HEK293 (cell line): ENCODE measurements around the gene RAC2.

Experiments used
- CTCF ChIA-PET: fragments of 350-600 bp; formaldehyde crosslinking; extraction: SDS; loops from one replicate; lab custom pipeline; 2021; ENCODE audit warnings: antibody characterized with exemption; lab: Yijun Ruan, JAX
- POLR2A ChIA-PET: fragments of 300-600 bp; formaldehyde crosslinking; extraction: SDS; loops from one replicate; lab custom pipeline; 2020; ENCODE audit warnings: antibody characterized with exemption, inconsistent platforms; lab: Yijun Ruan, JAX
- H3K27ac ChIP-seq: fragments of 200-500 bp; sonication (Bioruptor generic); 2 replicates; pipeline ENCODE4 v1.5.1; 2014; ENCODE audit warnings: low read depth, low read length, control low read depth, inconsistent platforms; ENCODE audit errors: extremely low read depth
- H3K36me3 ChIP-seq, 2 experiments: fragments of 200-500 bp in 1 of 2; sonication (Bioruptor generic) in 1 of 2; 1 replicate in 1 of 2; 2 replicates in 1 of 2; pipeline ENCODE4 v1.5.1; 2014 to 2017; ENCODE audit warnings: inconsistent platforms in 2 of 2, low read length in 2 of 2; ENCODE audit not compliant: control insufficient read depth in 2 of 2, insufficient read depth in 1 of 2
- H3K4me1 ChIP-seq: fragments of 200-500 bp; sonication (Bioruptor generic); 2 replicates; pipeline ENCODE4 v1.5.1; 2014; ENCODE audit warnings: mild to moderate bottlenecking, low read length, inconsistent platforms; ENCODE audit not compliant: control insufficient read depth, insufficient read depth
- H3K4me3 ChIP-seq: 2 replicates; pipeline ENCODE4 v1.5.1; 2011; ENCODE audit warnings: low read depth, mild to moderate bottlenecking, control low read depth, low read length, moderate library complexity
- H3K9me3 ChIP-seq: fragments of 200-500 bp; sonication (Bioruptor generic); 2 replicates; pipeline ENCODE4 v1.5.1; 2014; ENCODE audit warnings: low read depth, low read length, inconsistent platforms; ENCODE audit not compliant: control insufficient read depth, insufficient read depth
- EGR2 ChIP-seq: fragments of 450-650 bp; formaldehyde crosslinking; IDR thresholded peaks from 2 replicates; pipeline ENCODE4 v1.5.1; 2016; ENCODE audit warnings: low read depth, missing biosample characterization, missing genetic modification characterization
- GLI4 ChIP-seq: fragments of 450-650 bp; formaldehyde crosslinking; IDR thresholded peaks from 2 replicates; pipeline ENCODE4 v1.5.1; 2016; ENCODE audit warnings: missing biosample characterization, missing genetic modification characterization
- KLF10 ChIP-seq: fragments of 450-650 bp; IDR thresholded peaks from 2 replicates; pipeline ENCODE4 v1.5.1; 2018; ENCODE audit warnings: missing biosample characterization, mild to moderate bottlenecking, missing genetic modification characterization
- REST ChIP-seq: fragments of 450-650 bp; formaldehyde crosslinking; IDR thresholded peaks from 2 replicates; pipeline ENCODE4 v1.5.1; 2016; ENCODE audit warnings: missing biosample characterization, missing genetic modification characterization
- ZBTB26 ChIP-seq: fragments of 450-650 bp; formaldehyde crosslinking; optimal IDR thresholded peaks from 2 replicates; pipeline ENCODE3; 2016; ENCODE audit warnings: missing biosample characterization, mild to moderate bottlenecking, missing genetic modification characterization
- ZFHX2 ChIP-seq: fragments of 450-650 bp; formaldehyde crosslinking; conservative IDR thresholded peaks from 2 replicates; pipeline ENCODE4 v1.5.1; 2016; ENCODE audit warnings: missing biosample characterization, missing genetic modification characterization
- ZNF138 ChIP-seq: fragments of 450-650 bp; formaldehyde crosslinking; IDR thresholded peaks from 2 replicates; pipeline ENCODE4 v1.5.1; 2016; ENCODE audit warnings: missing biosample characterization, missing genetic modification characterization, borderline replicate concordance
- ZNF155 ChIP-seq: fragments of 450-650 bp; formaldehyde crosslinking; IDR thresholded peaks from 2 replicates; pipeline ENCODE4 v1.5.1; 2016; ENCODE audit warnings: missing biosample characterization, missing genetic modification characterization
- ZNF214 ChIP-seq: fragments of 450-650 bp; formaldehyde crosslinking; IDR thresholded peaks from 2 replicates; pipeline ENCODE4 v1.5.1; 2017; ENCODE audit warnings: missing biosample characterization, mild to moderate bottlenecking, missing genetic modification characterization, borderline replicate concordance
- ZNF398 ChIP-seq: fragments of 450-650 bp; formaldehyde crosslinking; IDR thresholded peaks from 2 replicates; pipeline ENCODE4 v1.5.1; 2017; ENCODE audit warnings: missing biosample characterization, missing genetic modification characterization
- ZNF610 ChIP-seq: fragments of 450-650 bp; formaldehyde crosslinking; IDR thresholded peaks from 2 replicates; pipeline ENCODE4 v1.5.1; 2016; ENCODE audit warnings: missing biosample characterization, missing genetic modification characterization, borderline replicate concordance
- ZNF624 ChIP-seq: fragments of 450-650 bp; formaldehyde crosslinking; IDR thresholded peaks from 2 replicates; pipeline ENCODE4 v1.5.1; 2017; ENCODE audit warnings: missing biosample characterization, missing genetic modification characterization
- ZNF776 ChIP-seq: fragments of 450-650 bp; formaldehyde crosslinking; IDR thresholded peaks from 2 replicates; pipeline ENCODE4 v1.5.0; 2017; ENCODE audit warnings: missing biosample characterization, missing genetic modification characterization, borderline replicate concordance

Gene RAC2

DNA sequence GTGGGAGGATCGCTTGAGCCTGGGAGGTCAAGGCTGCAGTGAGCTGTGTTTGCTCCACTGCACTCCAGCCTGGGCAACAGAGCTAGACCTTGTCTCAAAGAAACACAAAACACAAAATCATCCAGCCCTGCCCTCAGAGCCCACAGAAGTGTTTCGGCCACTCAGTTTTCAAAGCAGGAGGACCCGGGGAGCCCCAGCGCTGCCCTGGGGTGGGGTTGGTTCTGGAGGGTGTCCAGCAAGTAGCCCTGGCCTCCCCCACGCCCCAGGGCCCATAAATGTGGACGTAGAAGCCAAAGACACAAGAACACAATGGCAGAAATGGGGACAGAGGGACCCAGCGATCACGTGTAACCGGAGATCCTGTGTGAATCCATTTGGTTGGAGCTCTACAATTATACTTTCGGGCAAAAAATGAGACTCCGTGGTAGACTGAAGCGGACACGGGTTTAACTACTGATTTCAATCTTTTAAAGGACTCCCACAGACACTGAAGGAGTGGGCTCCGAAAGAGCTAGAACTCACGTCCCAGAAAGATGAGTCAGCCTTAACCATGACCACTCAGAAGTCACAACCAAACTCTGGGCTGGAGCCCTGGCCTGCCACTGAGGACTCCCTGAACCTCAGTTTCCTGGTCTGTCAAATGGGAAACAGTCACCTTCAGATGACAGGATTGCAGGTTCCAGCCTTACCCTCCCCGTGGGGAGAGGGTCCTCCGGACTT, 29.2 kb upstream of the RAC2 start:
- TF ChIP-seq EGR2 (tag by site-specific recombination) (peak; percentile 58; the same call in 1 of the 2 replicates), ZFHX2 (tag by site-specific recombination) (peak; percentile 53; the same call in 1 of the 2 replicates), ZBTB26 (no peak)
- Histone ChIP-seq H3K9me3 (no peaks in the 10 kb centered on the region), H3K27ac (no peak overlapping the region), H3K4me1 (no peaks in the 10 kb centered on the region), H3K36me3 (no peaks in the 10 kb centered on the region), H3K4me3 (no peak overlapping the region)
- ChIA-PET POLR2A (no interaction called here), CTCF (interaction anchor here (0.6 to 8.1 kb wide), 7 partner anchors 9 to 331 kb away, joined by 3 to 63 read pairs (median 4); partner anchors contain the start of gene CYTH4)

GRCh38 chr22:37270928-37271650, 27.0 kb upstream of the RAC2 start:
- Histone ChIP-seq H3K27ac (no peak overlapping the region), H3K4me1 (no peaks in the 10 kb centered on the region), H3K9me3 (no peaks in the 10 kb centered on the region), H3K4me3 (no peak overlapping the region), H3K36me3 (no peaks in the 10 kb centered on the region)
- ChIA-PET POLR2A (no interaction called here), CTCF (interaction anchor here (0.9 to 8.1 kb wide), 4 partner anchors 10 to 186 kb away, joined by 3 to 63 read pairs (median 8); no protein-coding TSS in a partner anchor)
- TF ChIP-seq ZNF138 (tag by site-specific recombination): no peak
- no peak for TF ChIP-seq ZNF155 (tag by site-specific recombination)
- no peak for TF ChIP-seq GLI4 (tag by site-specific recombination)
- no peak for TF ChIP-seq KLF10 (tag by site-specific recombination)
- no peak for TF ChIP-seq ZNF214 (tag by site-specific recombination)
- TF ChIP-seq ZNF398: no peak
- no peak for TF ChIP-seq ZNF624 (tag by site-specific recombination)
- no peak for TF ChIP-seq ZNF610 (tag by site-specific recombination)
- no peak for TF ChIP-seq ZNF776
- TF ChIP-seq REST (tag by site-specific recombination): no peak
